HG02571 (cell line): Measurements from ENCODE around the gene COL5A1.

Source experiments
- ATAC-seq: cut with Tn5 transposase; IDR thresholded peaks from one replicate; pipeline ENCODE4 v1.9.1; 2021; ENCODE audit warnings: mild to moderate bottlenecking, moderate library complexity; ENCODE audit not compliant: unreplicated experiment

The COL5A1 gene

GRCh38 chr9:134864821-134865190 is 223.2 kb downstream of the COL5A1 start:
- no peak for ATAC-seq

GRCh38 chr9:134867917-134868750 is 226.5 kb downstream of the COL5A1 start:
- ATAC-seq = no peak

DNA sequence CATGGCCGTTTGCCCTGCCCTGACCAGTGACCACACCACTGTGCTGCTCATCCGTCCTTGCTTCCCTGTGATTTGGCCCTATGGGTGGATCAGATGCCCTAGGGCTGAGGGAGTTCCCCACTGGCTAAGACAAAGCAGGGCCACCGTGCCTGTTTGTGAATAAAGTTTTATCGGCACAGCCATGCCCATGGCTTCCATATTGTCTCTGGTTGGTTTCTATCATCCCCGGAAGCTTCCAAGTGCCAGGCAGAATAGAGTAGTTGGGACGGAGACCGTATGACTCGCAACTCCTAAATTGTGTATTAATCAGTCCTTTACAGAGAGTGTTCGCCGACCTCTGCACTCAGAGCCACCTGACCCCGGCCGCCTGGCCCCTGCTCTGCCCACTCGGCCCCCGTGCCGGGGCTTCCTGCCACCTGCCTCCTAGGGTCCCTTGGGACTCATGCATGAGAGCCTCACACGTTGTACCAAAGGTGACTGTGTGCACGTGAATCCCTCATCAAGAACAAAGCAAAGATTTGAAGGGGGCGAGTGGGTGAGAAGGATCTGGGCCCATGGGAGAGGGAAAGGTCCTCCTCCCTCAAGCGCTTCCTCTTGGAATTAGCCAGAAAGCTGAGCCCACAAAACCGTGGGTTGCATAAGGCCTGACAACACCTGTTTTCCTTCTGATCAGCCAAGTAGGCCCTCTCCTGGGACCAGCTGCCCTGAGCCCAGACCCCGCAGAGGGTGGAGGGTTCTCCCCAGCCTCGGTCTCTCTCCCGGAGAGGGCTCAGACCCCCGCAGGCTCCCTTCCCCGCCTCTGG is 227.3 kb downstream of the COL5A1 start:
- ATAC-seq = no peak

GRCh38 chr9:134869554-134870300 is 228.1 kb downstream of the COL5A1 start:
- ATAC-seq = no peak

- no peak for ATAC-seq
These were observed 228.7 kb downstream of the COL5A1 start for GRCh38 chr9:134870301-134870694.

DNA sequence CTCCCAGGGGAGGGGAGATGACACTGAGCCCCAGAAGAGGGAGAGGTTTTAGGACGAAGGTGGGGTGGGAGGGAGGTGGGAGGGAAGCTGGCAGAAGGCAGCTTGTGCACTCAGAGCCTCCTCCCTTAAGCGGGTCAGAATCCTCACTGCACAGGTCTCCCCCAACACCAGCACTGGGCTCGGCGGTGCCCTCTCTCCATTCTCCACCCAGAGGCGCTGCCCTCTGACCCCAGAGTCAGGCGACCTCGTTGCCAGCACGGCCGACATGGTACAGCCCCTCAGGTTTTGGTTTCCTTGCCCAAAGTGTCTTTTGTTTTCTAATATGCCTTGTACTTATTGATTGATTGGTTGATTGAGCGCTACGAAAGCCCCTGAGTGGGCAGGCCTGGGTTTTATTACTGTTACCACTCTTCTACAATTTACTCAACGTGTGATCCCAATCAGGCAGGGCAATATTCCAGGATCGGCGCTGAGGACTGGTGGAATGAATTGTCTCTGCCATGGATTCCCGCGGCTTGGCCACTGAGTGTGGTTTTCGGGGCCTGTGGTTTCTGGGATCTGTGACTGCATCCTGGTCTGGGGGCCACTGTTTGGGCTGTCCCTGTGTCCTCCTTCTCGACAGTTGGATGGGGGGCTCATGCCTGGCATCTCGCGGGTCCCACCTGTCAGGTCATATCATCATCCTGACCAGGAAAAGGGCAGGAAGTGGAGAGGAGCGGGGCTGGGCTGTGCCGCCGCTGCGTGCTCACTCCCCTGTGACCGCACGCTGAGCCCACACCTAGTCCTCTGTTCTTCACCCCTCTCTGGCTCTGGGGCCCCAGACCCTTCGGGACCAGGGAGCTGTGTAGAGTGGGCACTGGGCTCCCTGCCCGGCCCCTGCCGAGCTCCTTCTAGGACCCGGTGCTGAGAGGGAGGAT is 229.4 kb downstream of the COL5A1 start:
- no peak for ATAC-seq

GRCh38 chr9:134871697-134872340 is 230.2 kb downstream of the COL5A1 start:
- no peak for ATAC-seq

DNA sequence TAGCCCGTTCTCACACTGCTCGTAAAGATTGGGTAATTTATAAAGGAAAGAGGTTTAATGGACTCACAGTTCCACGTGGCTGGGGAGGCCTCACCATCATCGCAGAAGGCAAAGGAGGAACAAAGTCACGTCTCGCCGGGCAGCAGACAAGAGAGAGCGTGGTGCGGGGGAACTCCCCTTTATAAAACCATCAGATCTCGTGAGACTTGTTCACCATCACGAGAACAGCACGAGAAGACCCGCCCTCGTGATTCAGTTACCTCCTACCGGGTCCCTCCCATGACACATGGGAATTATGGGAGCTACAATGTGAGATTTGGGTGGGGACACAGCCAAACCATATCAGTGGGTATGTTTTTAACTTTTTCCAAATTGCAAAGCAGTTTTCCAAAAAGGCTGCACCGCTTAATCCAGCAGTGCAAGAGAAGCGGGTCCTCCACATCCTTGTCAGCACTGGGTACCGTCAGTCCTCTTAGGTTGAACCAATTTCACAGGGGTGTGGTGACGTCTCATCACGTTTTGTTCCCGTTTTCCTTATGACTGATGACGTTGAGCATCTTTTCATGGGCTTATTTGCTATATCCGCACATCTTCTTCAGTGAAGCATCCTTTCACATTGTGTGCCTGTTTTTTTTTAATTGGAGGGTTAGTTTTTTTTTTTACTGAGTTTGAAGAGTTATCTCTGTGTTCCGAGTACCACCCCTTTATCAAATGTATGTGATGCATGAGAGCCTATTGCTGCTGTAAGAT is 231.1 kb downstream of the COL5A1 start:
- ATAC-seq = no peak

- no peak for ATAC-seq
These were observed 233.8 kb downstream of the COL5A1 start for GRCh38 chr9:134875371-134875770.

- no peak for ATAC-seq
These were observed 235.9 kb downstream of the COL5A1 start for GRCh38 chr9:134877541-134877940.

DNA sequence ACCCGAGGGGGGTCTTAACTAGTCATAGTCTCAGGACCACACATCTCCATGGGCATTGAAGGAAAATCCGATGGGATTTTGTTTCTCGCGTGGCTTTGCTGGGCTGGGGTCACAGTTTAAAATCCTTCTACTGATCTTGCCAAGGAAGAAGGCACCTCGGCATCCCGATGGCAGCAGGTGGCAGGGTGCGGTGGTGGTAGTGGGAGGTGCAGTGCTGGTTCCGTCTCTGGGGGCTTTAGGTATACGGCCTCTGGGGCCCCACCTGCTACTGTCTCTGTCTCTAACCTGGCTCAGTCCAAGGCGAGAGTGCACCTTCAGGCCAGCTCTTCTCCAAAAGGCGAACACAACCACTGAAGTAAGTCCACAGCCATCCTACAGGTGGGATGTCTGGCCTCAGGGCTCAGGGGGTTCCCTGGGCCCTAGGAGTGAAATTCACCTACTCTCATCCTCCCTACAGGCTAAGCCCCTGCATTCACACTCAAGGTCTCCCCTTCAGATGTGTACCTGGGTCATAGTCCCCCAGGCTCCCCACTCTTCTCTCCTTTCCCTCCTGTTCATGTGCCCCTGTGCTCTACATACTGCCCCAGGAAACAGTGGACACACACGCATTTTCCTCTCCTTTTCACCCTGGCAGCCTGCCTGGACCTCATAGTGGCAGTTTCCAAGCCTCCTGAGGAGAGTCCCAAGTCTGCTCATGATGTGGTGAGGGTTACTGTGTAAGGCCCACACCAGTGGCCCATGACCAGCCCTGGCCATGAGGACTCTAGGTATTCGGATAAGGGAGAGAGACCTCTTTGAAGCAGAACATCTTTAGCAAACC is 238.3 kb downstream of the COL5A1 start:
- ATAC-seq = no peak

- no peak for ATAC-seq
These were observed 239.1 kb downstream of the COL5A1 start, which contains the start of gene FCN2 for GRCh38 chr9:134880484-134881312. FCN2 (plus strand) TSS chr9:134880810; CDS start chr9:134880822, 12 bp downstream.

GRCh38 chr9:134881313-134881670 is 239.7 kb downstream of the COL5A1 start:
- no peak for ATAC-seq

DNA sequence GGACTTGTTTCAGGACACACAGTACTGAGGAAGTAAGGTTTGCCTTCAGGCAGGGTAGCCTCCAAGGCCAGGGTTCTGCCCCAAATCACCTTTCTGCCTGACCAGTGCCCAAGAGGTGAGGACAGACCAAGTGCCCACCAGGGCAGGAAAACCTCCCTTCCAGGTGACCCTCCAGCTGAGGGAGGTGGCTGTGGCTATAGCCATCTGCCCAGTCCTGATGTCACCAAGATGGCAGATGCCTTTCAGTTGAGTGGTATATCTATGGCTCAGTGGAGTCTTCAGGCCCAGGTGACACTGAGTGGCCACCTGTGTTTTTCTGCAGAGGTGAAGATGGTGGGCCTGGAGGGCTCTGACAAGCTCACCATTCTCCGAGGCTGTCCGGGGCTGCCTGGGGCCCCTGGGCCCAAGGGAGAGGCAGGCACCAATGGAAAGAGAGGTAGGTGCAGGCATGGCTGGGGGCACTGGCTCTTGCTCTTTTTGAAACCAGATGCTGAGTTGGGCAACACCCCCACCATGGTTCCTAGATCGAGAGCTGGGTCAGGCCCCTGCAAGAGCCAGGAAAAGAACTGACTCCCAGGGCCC is 240.7 kb downstream of the COL5A1 start:
- no peak for ATAC-seq

GRCh38 chr9:134883040-134883782 is 241.6 kb downstream of the COL5A1 start:
- ATAC-seq = no peak

- no peak for ATAC-seq
These were observed 242.9 kb downstream of the COL5A1 start for GRCh38 chr9:134884492-134884891.
